ENCODE measurements around the gene ITK. TPM values are rescaled to one million over a fixed set of nuclear protein-coding genes. Genes with fewer than 3 reads are reported as not detected.

The ITK gene
- polyA plus RNA-seq, 1 donor = 1.5 TPM

DNA sequence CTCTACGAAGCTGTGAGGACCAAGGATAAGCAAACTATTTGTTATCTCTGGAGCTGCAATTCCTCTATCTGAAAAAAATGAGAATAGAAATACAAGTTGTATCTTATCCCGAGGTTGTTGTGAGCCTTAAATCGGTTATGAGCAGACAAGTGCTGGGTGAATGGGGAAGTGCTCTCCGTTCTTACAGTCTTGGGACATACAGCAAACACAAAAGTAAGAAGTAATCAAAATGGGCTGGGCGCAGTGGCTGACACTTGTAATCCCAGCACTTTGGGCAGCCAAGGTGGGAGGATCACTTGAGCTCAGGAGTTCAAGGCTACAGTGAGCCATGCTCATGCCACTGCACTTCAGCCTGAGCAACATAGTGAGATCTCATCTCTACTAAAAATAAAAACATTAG lies 31.7 kb downstream of the ITK start:
- no peak for DNase-seq
- Histone ChIP-seq H3K27me3 (ENCODE audit: control insufficient read depth, insufficient read depth, low read length) (no peaks in the 10 kb centered on the region), H3K9me3 (ENCODE audit: control insufficient read depth, low read depth, low read length) (no peaks in the 10 kb centered on the region), H3K27ac (ENCODE audit: low read length) (no peak overlapping the region), H3K36me3 (ENCODE audit: control insufficient read depth, insufficient read depth, low read length) (no peaks in the 10 kb centered on the region), H3K4me1 (ENCODE audit: control insufficient read depth, insufficient read depth, low read length) (no peaks in the 10 kb centered on the region), H3K4me3 (ENCODE audit: low read length) (no peak overlapping the region)
- no CpG with 5 or more reads among the region's 5 CpGs for WGBS (ENCODE audit: insufficient coverage, low lambda C conversion rate)

DNA sequence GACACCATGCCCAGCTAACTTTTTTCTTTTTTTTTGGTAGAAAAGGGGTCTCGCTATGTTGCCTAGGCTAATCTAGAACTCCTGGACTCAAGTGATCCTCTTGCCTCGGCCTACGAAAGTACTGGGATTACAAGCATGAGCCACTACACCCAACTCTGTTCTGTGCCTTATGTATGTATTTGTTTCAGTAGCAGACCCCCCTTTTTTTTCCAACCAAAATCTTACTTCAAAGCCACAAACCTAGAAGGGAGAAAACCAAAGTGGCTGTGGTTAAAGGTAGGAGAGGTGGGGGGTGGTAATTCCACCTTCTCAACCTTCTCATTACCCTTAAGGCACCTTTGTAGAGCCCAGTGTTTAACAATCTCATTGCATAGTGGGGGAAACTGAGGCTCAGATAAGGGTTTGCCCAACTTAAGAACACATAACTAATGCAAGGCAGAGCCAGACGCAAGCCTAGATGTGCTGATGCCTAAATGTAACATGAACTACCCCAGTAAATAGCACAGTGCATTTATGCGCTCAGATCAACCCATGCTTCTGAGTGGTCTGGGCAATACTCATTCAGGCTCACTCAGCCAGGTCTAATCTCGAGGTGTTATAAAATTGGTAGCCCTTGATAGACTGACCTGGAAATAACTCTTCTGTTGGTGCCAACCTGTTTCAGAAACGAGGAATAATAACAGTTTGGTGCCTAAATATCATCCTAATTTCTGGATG lies 33.0 kb downstream of the ITK start:
- no peak overlapping the region for H3K4me3 ChIP-seq (ENCODE audit: low read length)
- H3K27me3 ChIP-seq (ENCODE audit: control insufficient read depth, insufficient read depth, low read length) = no peaks in the 10 kb centered on the region
- no peaks in the 10 kb centered on the region for H3K9me3 ChIP-seq (ENCODE audit: control insufficient read depth, low read depth, low read length)
- WGBS (ENCODE audit: insufficient coverage, low lambda C conversion rate) = 92% methylated on average over 2 of the region's 7 CpGs
- no peak for DNase-seq
- H3K4me1 ChIP-seq (ENCODE audit: control insufficient read depth, insufficient read depth, low read length) = no peaks in the 10 kb centered on the region
- H3K27ac ChIP-seq (ENCODE audit: low read length) = no peak overlapping the region
- no peaks in the 10 kb centered on the region for H3K36me3 ChIP-seq (ENCODE audit: control insufficient read depth, insufficient read depth, low read length)

DNA sequence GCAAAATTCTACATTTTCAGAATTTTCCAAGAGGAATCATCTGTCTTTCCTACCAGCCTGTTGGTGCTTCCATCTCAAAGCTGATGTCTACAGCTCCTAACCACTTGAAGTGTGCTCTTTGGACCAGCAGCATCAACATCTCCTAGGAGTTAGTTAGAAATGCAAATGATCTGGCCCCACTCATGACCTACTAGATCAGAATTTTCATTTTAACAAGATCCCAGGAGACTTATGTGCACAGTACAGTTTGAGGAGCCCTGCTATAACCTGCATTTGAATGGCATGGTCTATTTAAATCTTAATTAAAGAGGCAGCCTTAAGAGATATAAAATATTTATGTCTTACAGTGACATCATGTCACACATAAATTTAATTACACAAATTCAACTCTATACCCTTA lies 33.8 kb downstream of the ITK start:
- H3K27ac ChIP-seq (ENCODE audit: low read length) = no peak overlapping the region

DNA sequence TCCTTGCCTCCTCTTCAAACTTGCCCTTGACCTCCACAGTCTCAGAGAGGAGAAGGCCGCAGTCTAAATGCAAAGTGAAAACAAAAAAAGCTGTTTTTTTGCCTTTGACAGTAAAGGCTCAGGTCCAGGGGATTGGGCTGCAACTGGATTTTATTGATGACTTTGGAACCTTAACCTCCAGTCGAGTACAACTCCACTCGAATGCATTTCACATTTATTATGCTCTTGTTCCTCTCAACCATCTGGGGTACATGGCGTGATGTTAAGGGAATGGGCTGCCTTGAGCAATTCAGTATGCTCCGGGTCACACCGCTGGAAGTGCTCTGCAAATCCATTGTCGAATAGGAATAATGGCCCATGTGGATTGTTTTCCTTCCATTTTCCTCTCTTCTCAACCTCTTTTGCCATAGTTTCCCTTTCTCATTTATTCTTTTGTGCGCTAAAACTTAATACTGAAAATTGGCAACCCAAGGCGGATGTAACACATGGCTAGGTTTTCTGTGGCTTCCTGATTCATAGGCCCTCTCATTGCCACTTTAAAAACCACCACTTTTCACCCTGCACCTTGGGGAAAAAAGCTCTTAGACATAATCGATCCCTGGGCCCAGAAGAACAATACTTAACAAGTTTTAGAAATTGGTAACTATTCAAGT lies 34.3 kb downstream of the ITK start:
- H3K27ac ChIP-seq (ENCODE audit: low read length) = no peak overlapping the region
- 90% methylated on average over 2 of the region's 10 CpGs for WGBS (ENCODE audit: insufficient coverage, low lambda C conversion rate)
- H3K36me3 ChIP-seq (ENCODE audit: control insufficient read depth, insufficient read depth, low read length) = no peaks in the 10 kb centered on the region
- H3K4me1 ChIP-seq (ENCODE audit: control insufficient read depth, insufficient read depth, low read length) = no peaks in the 10 kb centered on the region
- H3K4me3 ChIP-seq (ENCODE audit: low read length) = no peak overlapping the region
- no peak for DNase-seq
- no peaks in the 10 kb centered on the region for H3K27me3 ChIP-seq (ENCODE audit: control insufficient read depth, insufficient read depth, low read length)
- no peaks in the 10 kb centered on the region for H3K9me3 ChIP-seq (ENCODE audit: control insufficient read depth, low read depth, low read length)

More for the DNA sequence above, 33.8 kb downstream of the ITK start:
- H3K36me3 ChIP-seq (ENCODE audit: control insufficient read depth, insufficient read depth, low read length) = no peaks in the 10 kb centered on the region
- H3K4me3 ChIP-seq (ENCODE audit: low read length) = no peak overlapping the region
- H3K27me3 ChIP-seq (ENCODE audit: control insufficient read depth, insufficient read depth, low read length) = no peaks in the 10 kb centered on the region
- H3K9me3 ChIP-seq (ENCODE audit: control insufficient read depth, low read depth, low read length) = no peaks in the 10 kb centered on the region
- no peaks in the 10 kb centered on the region for H3K4me1 ChIP-seq (ENCODE audit: control insufficient read depth, insufficient read depth, low read length)
- DNase-seq = no peak

DNA sequence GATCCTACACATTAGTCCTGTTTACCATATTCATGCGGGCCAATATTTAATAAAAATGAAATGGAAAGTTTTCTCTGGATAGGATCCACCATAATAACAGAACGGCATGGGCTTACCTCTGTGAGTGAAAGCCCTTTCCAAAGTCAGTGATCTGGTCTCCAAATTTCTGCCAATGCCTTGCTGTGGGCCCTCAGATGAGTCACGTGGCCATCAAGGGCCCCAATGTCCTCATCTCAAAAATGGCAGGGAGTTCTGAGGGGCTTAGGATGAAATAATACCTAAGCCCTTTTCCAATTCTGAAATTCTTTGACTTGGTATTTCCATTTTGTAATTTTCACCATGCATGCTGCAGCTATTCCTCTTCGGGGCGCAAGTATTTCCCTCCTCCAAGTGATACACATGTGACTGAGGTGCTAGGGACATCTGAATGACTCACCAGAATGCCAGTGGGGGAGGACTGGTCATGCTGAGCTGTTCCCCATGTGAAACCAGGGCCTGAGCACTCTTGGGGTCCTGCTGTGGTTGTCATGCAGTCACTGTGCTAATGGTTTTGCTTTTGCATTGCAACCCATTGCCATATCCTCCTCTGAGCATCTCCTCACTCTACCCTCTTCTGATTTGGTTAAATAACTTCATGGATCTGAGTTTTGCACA lies 35.0 kb downstream of the ITK start:
- no peaks in the 10 kb centered on the region for H3K27me3 ChIP-seq (ENCODE audit: control insufficient read depth, insufficient read depth, low read length)
- no peak overlapping the region for H3K27ac ChIP-seq (ENCODE audit: low read length)
- H3K9me3 ChIP-seq (ENCODE audit: control insufficient read depth, low read depth, low read length) = no peaks in the 10 kb centered on the region
- no peaks in the 10 kb centered on the region for H3K36me3 ChIP-seq (ENCODE audit: control insufficient read depth, insufficient read depth, low read length)
- no CpG with 5 or more reads among the region's 5 CpGs for WGBS (ENCODE audit: insufficient coverage, low lambda C conversion rate)
- no peaks in the 10 kb centered on the region for H3K4me1 ChIP-seq (ENCODE audit: control insufficient read depth, insufficient read depth, low read length)
- H3K4me3 ChIP-seq (ENCODE audit: low read length) = no peak overlapping the region
- no peak for DNase-seq

DNA sequence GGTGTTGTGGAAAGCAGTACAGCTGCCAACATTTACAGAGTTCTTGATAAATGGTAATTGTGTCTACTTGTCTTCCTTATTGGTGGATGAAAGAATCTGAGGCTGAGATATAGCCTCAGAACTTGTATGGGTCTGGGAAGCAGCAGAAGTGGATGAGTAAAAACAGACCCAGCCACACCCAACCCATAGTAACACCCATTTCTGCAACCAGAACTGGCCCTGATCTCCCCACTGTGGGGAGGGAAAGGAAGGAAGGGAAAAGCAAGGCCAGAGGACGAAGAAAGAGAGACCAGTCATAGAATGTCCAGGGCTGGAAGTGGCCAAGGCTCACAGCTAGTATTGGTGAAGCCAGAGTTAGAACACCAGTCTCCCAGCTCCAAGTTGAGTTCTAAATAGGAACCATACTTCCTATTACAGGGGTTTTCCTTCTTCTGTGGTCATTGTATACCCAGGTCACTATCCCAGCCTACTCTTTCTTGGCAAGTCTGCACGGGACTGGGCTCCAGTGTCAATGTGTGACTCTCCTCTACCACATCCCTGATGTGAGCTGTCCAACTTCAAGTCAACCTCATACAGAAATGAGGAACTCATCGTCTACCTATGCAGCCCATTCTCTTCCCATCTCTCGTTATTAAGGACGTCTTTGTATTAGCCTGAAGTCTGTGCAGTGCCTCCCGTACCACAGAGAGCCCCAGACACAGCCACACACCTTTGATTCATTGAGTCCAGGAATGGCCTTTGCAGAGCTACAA lies 35.9 kb downstream of the ITK start:
- 100% methylated on average over 1 of the region's 6 CpGs for WGBS (ENCODE audit: insufficient coverage, low lambda C conversion rate)
- H3K4me3 ChIP-seq (ENCODE audit: low read length) = no peak overlapping the region
- no peaks in the 10 kb centered on the region for H3K27me3 ChIP-seq (ENCODE audit: control insufficient read depth, insufficient read depth, low read length)
- DNase-seq = no peak
- H3K4me1 ChIP-seq (ENCODE audit: control insufficient read depth, insufficient read depth, low read length) = no peaks in the 10 kb centered on the region
- H3K27ac ChIP-seq (ENCODE audit: low read length) = no peak overlapping the region
- H3K36me3 ChIP-seq (ENCODE audit: control insufficient read depth, insufficient read depth, low read length) = no peaks in the 10 kb centered on the region
- no peaks in the 10 kb centered on the region for H3K9me3 ChIP-seq (ENCODE audit: control insufficient read depth, low read depth, low read length)

DNA sequence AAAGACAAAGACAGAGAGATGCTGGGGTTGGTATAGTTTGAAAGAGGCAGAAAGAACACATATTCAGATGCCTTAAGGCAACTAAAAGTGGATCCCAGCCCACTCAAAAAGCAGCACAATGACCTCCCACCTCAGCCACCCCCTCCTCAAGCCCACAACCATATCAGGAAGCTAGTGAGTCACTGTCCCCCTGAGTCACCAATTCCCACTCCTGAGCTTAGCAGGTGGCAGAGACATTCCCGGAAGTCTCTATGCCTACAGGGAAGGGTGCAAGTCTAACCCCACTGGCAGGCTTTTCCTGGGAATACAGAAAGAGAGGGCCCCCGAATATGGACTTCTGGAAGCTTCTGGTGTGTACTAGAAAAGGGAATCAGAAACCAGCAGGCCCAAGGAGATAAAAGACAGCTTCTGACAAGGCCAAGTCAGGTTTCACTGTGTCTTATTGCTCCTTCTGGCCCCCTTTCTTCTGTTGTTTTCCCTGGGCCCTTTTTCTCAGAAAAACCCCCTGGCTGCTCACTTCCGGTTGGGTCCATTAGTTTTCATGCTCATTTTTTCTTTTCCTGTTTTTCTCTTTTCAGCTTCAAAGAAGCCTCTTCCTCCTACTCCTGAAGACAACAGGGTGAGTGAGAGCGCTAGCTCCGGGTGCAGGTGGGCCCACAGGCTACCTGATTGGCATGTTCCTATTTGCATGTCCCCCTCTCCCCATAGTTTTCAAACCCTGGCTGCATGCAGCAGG lies 36.8 kb downstream of the ITK start:
- Histone ChIP-seq H3K27ac (ENCODE audit: low read length) (no peak overlapping the region), H3K4me3 (ENCODE audit: low read length) (no peak overlapping the region), H3K9me3 (ENCODE audit: control insufficient read depth, low read depth, low read length) (no peaks in the 10 kb centered on the region), H3K27me3 (ENCODE audit: control insufficient read depth, insufficient read depth, low read length) (no peaks in the 10 kb centered on the region), H3K4me1 (ENCODE audit: control insufficient read depth, insufficient read depth, low read length) (no peaks in the 10 kb centered on the region), H3K36me3 (ENCODE audit: control insufficient read depth, insufficient read depth, low read length) (no peaks in the 10 kb centered on the region)
- 80% methylated on average over 1 of the region's 5 CpGs for WGBS (ENCODE audit: insufficient coverage, low lambda C conversion rate)
- DNase-seq = no peak

DNA sequence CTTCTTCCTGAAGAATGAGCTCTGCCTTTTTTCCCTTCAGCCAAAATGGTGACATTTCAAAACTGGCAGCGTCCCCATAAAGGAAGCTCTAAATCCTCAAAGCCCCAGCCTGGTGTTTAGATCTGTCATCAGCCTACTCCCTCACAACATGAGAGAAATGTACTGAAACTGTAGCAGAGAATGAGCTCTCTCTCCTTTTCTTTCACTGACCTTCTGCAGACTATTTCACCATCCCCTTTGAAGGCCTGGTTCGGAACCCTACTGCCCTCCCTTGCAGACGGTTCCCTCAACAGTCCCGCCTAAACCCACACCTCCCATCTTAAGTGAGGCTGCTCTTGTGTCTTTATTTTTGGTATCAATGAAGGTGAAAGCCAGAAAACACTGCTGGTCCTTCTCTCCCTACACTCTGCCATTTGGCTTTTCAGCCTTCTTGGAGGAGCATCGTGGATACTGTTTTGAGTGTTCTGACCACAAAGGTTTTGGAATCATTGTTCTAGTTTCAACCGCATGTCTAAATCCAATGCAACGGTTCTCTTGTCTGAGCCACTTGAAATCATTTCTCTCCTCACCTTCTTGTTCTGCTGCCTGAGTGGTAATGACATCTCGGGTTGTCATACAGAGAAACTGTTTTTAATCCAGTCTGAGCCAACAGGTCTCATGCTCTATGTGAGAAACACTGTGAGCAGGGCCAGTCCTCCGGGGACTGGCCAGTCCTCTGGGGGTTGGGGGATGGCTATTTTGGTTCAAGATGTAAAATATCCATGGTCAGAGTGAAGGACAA lies 39.0 kb downstream of the ITK start:
- Histone ChIP-seq H3K36me3 (ENCODE audit: control insufficient read depth, insufficient read depth, low read length) (no peaks in the 10 kb centered on the region), H3K9me3 (ENCODE audit: control insufficient read depth, low read depth, low read length) (no peaks in the 10 kb centered on the region), H3K4me3 (ENCODE audit: low read length) (no peak overlapping the region), H3K27ac (ENCODE audit: low read length) (no peak overlapping the region), H3K4me1 (ENCODE audit: control insufficient read depth, insufficient read depth, low read length) (no peaks in the 10 kb centered on the region), H3K27me3 (ENCODE audit: control insufficient read depth, insufficient read depth, low read length) (no peaks in the 10 kb centered on the region)
- WGBS (ENCODE audit: insufficient coverage, low lambda C conversion rate) = 75% methylated on average over 2 of the region's 9 CpGs
- no peak for DNase-seq

DNA sequence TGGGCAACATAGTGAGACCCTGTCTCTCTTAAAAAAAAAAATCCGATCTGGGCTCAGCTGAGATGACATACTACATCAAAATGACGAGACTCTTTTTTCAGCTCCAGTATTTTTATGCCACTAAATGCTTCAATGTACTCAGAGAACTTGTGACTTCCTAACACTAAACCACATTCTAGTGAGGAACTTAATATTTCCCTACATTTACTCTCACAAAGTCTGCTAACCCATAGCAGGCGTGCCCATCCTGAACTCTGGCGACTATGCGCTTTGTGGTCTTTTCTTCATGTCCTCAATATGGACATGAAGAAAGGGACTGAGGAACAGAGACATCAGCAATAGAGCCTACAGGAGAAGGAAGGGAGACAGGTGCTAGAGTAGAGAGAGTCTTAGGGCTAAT lies 41.3 kb downstream of the ITK start:
- Histone ChIP-seq H3K36me3 (ENCODE audit: control insufficient read depth, insufficient read depth, low read length) (no peaks in the 10 kb centered on the region), H3K4me3 (ENCODE audit: low read length) (no peak overlapping the region), H3K9me3 (ENCODE audit: control insufficient read depth, low read depth, low read length) (no peaks in the 10 kb centered on the region), H3K27me3 (ENCODE audit: control insufficient read depth, insufficient read depth, low read length) (no peaks in the 10 kb centered on the region), H3K27ac (ENCODE audit: low read length) (no peak overlapping the region), H3K4me1 (ENCODE audit: control insufficient read depth, insufficient read depth, low read length) (no peaks in the 10 kb centered on the region)
- DNase-seq = no peak
- WGBS (ENCODE audit: insufficient coverage, low lambda C conversion rate) = no CpG with 5 or more reads among the region's 5 CpGs
